ENCODE results near the gene NNAT.
"Not testable (repeated sequence)": the region's sequence is repeated elsewhere in the genome, so short reads cannot be mapped to it uniquely, and the experiment has no call there.

NNAT gene

DNA sequence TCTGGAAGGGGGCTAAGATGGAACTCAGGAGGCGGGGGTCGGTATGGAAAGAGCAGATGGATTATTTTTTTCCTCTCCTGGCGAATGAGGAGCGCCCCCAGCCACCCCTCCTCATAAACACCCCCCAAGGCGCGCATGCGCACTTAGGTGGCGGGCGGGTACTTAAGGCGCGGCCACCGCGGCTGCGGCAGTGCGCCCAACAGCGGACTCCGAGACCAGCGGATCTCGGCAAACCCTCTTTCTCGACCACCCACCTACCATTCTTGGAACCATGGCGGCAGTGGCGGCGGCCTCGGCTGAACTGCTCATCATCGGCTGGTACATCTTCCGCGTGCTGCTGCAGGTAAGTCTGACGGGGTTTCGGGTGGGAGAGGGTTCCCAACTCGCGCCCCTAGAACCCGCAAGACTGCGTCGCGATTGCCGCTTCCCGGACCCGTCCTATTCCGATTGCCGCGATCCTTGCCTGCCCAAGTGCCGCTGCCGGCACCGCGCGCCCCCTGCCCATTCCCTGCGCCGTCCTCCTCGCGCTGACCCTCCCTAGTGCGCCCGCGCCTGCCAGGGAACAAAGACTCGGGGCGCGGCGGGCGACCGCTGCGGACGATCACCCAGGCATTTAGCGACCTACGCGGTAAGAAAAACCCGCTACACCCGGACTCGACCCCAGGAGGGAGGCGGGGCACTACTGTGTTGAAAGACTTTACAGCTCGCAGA, at the start of gene NNAT:
Gene NNAT, plus strand, starts transcription at position 190 of the 711 bp plus-strand sequence. Its CDS starts 82 bp downstream, at position 272.
- DNase-seq (ENCODE audit: low read depth) = no peak

GRCh38 chr20:37471741-37472235, 49.3 kb upstream of the NNAT start:
- no peak for DNase-seq (ENCODE audit: low read depth)

- not testable (repeated sequence) for DNase-seq (ENCODE audit: low read depth)
Observed at GRCh38 chr20:37472435-37472834, 48.6 kb upstream of the NNAT start.

DNA sequence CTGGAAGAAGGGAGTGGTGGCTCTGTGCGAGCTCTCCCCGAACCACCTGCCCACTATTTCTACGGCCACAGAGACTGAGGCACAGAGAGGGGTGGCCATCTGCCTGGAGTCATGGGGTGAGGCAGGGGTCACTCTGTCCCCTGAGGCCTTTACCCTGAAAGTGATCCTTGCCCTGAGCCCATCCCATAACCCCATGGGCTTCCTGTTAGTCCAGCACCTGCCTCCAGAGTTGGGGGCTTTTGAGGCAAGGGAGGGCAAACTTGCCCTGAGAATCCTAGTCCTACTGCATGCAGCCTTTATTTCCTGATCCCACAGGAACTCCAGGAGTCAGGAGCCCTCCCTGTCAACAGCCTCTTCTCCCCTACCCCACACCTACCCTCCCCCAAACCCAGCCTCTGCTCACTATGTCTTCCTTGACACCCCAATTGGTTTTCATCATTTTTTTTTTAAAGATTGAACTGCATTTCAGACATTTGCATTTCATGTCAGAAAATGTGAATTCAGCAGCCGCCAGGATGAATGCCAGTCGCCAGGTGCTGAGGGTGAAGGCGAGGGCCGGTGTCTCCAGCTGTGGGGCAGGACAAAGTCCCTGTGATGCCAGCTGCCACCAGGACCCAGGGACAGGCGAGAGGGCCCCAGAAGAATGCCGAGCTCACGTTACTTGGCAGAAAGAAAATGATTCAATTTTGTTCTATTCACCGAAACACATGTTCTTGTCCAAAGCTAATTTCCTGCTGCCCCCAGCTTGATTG, 47.6 kb upstream of the NNAT start:
- no peak for DNase-seq (ENCODE audit: low read depth)

GRCh38 chr20:37474386-37474785, 46.7 kb upstream of the NNAT start:
- DNase-seq (ENCODE audit: low read depth) = no peak

GRCh38 chr20:37475252-37475651, 45.8 kb upstream of the NNAT start:
- DNase-seq (ENCODE audit: low read depth) = no peak

DNA sequence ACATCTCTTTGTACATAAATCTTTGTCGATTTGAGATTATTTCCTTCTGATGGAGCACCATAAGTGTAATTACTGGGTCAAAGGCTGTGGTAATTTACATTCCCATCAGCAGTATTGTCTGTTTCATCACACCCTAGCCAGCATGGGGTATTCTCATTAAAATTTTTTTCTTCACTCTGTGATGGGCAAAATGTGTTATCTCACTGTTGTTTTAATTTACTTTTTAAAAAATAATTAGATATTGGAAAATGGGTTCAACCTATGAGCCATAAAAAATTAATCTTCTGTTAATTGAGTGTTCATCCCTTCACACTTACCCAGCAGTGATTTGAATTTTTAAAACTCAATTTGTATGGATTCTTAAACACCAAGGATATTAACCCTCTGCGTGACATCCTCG, 44.0 kb upstream of the NNAT start:
- DNase-seq (ENCODE audit: low read depth) = no peak

- no peak for DNase-seq (ENCODE audit: low read depth)
Observed at GRCh38 chr20:37479266-37479665, 41.8 kb upstream of the NNAT start.

GRCh38 chr20:37479925-37480691, 40.9 kb upstream of the NNAT start:
- no peak for DNase-seq (ENCODE audit: low read depth)

- no peak for DNase-seq (ENCODE audit: low read depth)
Observed at GRCh38 chr20:37480919-37481318, 40.1 kb upstream of the NNAT start.

- DNase-seq (ENCODE audit: low read depth) = no peak
Observed at GRCh38 chr20:37481610-37482009, 39.4 kb upstream of the NNAT start.

DNA sequence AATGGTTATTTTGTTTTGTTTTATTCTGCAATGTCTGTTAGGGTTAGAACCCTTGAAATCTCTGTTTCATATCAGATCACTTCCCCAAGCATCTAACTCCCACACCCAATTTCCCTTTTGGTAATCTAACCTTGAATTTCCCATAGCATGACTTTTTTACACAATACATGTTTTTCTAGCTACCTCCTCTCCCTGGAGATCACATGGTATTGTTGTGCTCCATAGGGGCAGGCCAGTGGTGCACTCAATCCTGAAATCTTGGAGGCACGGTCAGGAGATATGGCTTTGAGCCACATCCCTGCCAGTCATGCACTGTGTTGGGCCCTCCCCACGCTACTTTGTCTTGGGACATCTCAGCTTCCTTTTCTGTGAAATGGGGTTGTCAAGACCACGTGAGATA, 36.7 kb upstream of the NNAT start:
- no peak for DNase-seq (ENCODE audit: low read depth)

GRCh38 chr20:37486209-37486608, 34.8 kb upstream of the NNAT start:
- not testable (repeated sequence) for DNase-seq (ENCODE audit: low read depth)

GRCh38 chr20:37490663-37491350, 30.2 kb upstream of the NNAT start:
- DNase-seq (ENCODE audit: low read depth) = no peak

- DNase-seq (ENCODE audit: low read depth) = no peak
Observed at GRCh38 chr20:37492096-37492625, 28.9 kb upstream of the NNAT start.

DNA sequence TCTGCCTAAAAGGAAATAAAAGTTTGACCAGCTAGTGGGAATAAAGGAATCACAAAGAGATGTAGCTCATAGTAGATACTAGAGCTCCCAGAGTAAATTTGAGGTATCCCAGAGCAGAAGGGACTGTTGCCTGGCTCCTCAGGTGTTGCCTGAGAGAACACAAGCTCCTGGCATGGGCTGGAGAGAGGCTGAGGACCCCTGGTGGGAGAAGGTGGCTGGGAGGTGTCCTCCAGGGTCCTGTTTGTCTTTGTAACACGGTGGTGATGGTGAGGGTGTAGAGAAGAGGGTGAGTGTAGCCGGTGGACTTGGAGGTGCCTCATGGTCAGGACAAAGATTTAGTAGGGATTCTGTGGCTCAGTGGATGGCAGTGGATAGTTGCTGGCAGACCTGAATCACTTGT, 28.1 kb upstream of the NNAT start:
- DNase-seq (ENCODE audit: low read depth) = no peak

DNA sequence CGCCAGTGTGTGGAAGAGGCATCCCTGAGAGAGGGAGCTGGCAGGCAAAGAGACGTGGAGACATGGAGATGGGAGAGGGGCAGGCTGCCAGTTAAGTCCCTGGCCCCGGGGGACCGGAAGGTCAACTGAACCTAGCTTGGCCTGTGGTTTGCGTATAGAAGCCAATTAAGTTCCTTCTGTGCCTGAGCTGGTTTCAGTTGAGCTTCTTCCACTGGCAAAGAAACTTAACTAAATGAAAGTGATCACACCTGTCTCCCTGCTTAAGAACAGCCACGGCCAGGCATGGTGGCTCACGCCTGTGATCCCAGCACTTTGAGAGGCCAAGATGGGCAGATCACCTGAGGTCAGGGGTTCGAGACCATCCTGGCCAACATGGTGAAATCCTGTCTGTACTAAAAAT, 26.7 kb upstream of the NNAT start:
- DNase-seq (ENCODE audit: low read depth) = no peak

- no peak for DNase-seq (ENCODE audit: low read depth)
Observed at GRCh38 chr20:37494796-37495195, 26.3 kb upstream of the NNAT start.

DNA sequence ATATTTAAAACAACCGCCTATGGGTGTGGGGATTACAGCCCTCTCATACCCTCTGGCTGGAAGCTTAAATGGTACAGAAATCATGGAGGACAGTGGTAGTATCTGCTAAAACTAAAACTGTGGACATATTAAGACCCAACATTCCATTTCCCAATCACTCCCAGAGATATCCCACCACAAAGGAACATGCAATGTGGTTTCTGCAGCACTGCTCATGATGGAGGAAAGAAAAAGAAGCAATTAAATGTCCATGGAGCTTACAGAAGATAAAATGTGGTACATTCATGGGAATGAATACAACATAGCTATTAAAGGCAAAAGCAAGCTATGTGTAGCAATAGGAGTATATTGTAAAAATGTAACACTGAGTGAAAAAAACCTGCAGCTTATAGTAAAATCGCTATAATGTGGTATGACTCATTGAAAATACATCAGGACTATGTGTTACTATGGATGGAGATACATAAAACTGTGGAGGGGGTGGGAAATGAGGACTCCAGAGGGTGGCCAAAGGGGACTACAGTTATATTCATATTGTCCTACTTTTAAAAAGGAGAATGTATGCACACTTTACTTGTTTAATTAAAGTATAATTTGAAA, 22.9 kb upstream of the NNAT start:
- no peak for DNase-seq (ENCODE audit: low read depth)

GRCh38 chr20:37500311-37500710, 20.7 kb upstream of the NNAT start:
- DNase-seq (ENCODE audit: low read depth) = no peak

DNA sequence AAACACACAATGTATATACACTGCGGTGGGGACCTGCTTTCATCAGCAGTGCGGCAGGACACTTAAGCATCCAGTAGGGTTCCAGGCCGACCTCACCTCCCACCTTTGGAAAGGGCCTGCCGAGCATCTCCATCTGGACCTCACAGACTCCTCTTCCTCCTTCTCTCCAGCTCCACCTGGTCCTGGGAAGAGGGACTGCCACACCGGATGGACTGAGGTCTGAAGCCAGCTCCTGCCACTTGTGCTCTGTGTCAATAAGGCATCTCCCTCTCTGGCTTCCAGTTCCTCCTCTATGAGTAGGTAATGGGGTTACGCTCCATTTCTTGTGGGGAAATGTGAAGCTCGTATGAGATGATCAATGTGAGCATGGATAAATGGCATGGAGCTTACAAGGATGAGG, 19.1 kb upstream of the NNAT start:
- DNase-seq (ENCODE audit: low read depth) = no peak

All from activated T-helper 1 cell treated with Interleukin-2 at 50 U/mL for 16 hours (primary cell).